ENCODE results near the gene SSBP4.

DNA sequence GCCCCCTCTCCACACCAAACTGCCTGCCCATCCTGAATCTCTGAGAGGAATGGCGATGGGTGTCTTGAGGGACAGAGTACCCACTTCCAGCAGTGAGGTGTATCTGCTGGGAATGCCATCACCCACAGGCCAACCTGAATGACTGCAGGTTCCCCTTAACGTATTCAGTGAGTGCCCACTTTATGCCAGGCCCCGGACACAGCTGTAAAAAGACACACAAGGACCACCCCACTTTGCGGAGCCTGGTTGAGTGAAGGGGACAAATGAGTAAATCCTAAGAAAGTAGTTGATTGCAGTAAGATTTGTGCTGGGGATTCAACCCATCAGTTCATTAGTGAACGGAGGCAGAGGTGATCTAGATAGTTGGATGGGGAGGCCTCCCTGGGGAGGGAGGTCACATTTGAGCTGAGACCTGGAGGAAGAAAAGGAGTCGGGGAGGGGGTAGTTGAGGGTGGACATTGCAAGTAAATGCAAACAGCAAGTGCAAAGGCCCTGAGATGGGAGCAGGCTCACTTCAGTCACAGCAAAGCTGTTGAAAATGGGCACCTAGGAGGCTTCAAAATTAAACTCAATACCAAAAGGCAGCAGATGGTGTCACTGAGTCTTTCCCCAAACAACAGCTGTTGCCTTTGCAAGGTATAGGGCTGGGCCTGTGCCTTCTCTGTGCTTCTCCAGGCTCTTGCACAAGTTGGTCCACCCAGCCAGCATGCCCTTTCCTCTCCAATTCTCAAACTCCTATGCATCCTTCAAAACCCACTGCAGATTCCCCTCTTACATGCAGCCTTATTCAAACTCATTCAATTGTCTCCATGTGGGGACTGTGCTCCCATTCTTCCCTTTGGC is 28.9 kb upstream of the SSBP4 start:
- TF ChIP-seq POLR2AphosphoS5 (IDR thresholded peaks at IDR 0.05; ENCODE audit: borderline replicate concordance, low read depth, low read length) (no peak), EZH2 (IDR thresholded peaks at IDR 0.05) (no peak), FOXP2 (optimal IDR thresholded peaks at IDR 0.05; ENCODE audit: control extremely low read depth, extremely low read length, insufficient read depth) (no peak)

Data from SK-N-MC (cell line).